NK-92 (cell line): Measurements from ENCODE around the gene CARHSP1.
"Not testable (repeated sequence)": the region's sequence is repeated elsewhere in the genome, so short reads cannot be mapped to it uniquely, and the experiment has no call there.

Source experiments
- DNase-seq: peaks from one replicate; lab custom pipeline; 2025; ENCODE audit not compliant: unreplicated experiment; lab: John Stamatoyannopoulos, UW

The CARHSP1 gene

DNA sequence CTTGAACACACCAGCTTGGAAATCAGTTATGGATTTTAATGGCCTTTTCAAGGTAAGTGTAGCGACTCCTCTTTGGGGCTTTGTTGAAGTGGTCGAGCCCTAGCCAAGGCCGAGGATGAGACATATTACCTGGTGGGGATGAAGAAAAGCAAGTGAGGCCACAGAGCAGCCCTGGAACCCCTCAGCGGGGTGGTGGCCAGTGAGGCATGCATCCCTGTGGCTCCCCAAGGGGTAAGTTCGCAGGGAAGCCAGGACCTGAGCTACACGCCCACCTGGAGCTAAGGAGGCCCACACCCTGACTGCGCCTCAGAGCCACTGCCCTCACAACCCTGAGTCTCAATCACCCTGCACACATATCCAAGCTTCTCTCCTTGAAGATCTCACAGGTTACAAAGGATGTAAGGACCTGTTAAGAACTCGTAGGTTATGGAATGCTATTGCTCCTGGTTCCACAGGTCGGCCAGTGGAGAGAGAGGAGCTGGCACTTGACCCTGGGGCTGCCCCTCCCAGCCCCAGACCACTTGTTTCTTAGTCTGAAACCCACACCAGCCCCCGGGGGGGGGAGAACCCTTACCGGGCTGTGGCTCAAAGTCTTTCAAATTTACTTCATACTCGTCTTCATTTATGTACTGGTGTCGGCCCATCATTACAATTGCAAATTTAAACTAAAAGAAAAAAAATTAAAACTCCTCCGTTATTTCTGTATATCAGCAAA lies 25.3 kb upstream of the CARHSP1 start:
- DNase-seq, result no peak

- DNase-seq, result no peak
These were observed 24.6 kb upstream of the CARHSP1 start for GRCh38 chr16:8893426-8893825.

GRCh38 chr16:8892101-8892575 lies 23.3 kb upstream of the CARHSP1 start:
- no peak for DNase-seq

DNA sequence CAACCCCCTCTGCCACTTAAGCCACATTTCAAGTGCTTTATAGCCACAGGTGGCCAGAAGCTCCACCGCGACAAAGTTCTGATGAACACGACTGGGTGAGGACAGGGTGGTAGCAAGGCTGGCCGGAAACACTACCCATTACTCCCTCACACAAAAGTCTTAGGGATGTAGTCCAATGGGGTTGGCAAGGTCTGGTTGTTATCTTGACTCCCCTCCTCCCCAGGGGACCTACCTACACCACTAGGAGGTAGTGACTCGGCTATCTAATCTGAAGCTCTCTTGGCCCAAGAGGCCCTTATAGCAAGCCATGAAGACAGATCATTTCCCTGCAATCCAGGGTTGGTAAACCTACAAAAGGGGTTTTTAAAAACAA lies 21.7 kb upstream of the CARHSP1 start:
- DNase-seq, result no peak

DNA sequence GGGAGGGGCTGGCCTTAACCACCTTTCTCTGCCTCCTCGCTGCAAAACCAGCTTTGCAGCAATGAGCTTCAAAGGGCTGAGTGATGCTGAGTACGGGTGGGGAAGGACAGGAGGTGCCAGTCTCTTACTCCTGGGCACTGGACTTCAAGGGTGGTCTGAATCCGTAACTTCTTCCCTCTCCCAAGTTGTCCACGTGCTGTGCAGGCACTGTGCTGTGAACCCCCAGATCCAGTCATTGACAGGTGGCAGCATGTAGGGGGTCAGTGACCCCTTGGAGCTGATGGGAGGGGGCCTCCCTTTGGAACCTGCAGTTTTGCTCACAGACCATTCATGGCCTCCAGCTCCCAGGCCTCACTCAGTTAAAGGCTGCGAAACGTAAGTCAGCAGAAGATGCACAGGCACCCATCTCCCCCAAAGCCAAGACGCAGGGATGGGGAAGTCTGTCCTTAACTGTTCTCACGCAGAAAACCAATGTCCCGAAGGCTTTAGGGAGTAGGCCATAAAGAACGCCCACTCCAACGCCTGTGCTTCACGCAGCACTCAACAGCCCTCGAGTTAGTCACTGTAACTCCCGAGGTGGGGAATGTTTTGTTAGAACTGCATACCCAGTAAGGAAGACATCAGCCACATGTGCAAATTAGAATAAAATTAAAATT lies 21.2 kb upstream of the CARHSP1 start:
- no peak for DNase-seq

DNA sequence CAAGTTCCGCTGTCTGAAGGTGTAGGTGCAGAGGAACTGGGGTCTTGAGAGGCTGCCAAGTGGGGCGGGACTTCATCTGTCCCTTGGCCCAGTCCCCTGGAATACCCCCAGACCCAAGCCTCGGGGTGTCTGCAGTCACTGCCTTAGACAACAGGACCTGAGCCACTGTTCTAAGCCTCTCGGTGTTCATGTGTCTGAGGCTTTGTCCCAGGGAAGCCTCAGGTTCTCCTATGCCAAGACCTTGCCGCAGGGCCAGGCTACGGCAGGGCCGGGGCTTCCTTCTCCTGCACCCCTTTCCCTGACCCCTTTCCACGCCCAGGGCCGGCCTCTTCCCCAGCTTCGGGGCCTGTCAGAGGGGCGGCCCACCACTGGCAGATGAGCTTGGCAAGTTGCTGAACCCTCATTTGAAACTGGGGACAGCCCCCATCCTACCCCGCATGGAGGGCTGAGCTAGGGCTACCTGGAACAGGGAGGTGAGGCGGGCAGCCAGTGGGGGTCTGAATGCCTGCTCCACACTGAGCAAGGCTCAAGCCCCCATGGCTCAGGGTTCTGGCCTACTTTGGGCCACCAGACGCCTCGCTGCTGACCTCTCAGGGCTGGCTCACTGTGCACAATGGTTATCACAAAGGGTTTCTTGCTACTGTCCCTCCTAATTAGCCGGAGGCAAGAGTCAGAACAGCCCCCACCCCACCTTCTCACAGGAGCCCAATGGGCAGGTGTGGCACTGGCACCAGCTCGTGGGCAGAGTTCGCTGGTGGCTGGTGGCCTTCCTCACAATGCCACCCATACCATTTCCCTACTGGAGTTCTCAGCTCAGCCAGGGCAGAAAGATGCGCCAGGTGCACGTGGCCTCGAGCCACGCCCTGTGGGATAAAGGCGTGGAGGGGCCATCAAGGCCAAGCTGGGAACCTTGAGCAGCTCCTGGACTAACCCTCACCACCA lies 20.4 kb upstream of the CARHSP1 start:
- no peak for DNase-seq

DNA sequence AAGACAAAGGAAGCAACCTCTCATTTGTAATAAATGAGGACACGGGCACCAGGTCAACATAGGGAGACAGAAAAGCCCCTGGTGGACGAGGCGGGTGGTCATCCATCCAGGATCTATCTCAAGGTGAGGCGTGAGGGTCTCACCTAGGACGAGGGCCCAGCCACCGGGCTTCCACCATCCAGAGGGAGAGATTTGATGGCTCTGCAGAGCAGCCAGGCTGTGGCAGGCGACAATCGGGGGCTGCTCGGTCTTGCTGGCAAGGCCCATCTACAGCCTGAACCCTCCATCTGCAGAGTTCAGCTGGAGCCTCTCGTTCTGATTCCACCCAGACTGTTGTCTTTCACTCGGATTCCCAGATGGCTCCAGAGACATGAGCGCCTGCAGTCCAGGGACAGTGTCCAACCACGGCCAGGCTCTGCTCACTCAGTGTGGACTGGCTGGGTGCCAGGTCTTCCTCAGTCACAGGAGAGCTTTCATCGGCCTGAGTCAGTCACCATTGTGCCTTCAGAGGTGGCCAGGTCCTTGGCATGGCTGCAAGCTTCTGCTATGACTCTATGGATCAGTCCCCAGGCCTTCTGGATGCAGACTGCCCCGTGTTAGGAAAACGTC lies 19.2 kb upstream of the CARHSP1 start:
- DNase-seq, result no peak

- no peak for DNase-seq
These were observed 18.6 kb upstream of the CARHSP1 start for GRCh38 chr16:8887431-8887765.

DNA sequence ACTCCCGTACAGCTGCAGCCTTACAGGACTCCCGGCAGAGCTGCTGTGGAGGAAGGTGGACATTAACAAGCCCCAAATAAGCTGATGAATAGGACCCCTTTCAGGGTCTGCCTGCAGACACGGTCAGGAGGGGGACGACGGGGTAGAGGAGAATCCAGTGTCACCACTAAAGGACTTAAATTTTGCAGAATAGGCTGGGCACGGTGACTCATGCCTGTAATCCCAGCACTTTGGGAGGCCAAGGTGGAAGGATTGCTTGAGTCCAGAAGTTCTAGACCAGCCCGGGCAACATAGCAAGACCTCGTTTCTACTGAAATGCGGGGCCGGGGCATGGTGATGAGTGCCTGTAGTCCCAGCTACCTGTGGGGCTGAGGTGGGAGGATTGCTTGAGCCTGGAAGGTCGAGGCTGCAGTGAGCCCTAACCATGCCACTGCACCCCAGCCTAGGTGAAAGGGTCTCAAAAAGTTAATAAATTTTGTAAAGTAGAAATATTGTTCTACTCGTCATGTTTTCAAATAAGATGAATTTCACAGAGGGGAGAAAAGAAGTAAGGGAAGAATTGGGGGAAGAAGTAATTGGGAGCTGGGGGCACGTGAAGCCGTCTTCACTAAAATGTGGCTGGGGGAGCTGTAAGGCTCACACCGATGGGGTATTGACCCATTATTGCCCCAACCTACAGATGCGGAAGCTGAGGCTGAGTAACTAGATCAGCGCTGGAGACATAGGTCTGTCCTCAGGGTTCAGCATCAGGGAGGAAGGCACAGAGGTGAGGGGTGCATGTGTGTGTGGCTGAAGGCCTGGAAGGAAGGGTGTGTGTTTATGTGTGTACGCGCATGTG lies 18.0 kb upstream of the CARHSP1 start:
- no peak for DNase-seq

DNA sequence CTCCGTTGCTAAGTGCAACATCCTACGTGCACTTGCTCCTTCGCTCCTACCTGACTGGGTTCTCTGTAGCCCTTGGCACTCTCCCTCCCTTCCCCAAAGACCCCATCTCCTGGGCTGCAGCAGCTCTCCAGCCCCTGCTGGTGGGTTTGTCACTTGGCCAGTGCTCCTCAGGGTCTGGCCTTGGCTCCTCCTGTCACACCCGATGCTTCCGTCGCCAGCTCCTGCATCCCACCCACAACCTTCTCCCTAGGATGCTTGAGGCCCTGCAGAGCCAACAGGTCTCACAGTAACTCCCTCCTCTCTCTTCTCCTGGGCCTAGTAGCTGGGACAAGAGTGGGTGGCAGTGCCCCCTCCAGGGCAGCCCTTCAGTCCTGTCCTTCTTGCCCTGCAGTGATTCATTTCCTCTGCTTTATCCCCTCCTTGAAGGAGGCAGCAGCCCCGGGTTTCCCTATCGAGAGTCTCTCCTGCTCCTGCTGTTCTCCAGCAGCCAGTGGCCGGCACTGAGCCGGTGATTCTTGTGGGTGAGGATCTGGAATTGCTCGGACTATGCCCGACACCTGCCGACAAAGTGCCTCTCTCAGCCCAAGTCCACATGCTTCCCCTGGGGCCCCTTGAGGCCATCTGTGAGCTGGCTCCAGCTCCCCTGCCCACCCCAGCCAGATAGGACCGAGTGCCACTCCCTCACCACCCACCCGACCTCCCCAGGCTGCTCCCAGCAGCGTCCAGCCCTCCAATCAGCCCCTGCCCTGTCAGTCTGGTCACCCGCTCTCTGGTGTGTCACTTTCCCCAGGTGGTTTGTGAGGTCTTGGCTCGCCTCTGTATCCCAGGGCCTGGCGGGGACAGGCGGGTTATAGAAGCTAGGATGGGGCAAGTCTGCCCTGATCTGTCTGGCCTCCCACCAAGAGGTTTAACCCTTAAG lies 17.1 kb upstream of the CARHSP1 start:
- no peak for DNase-seq

DNA sequence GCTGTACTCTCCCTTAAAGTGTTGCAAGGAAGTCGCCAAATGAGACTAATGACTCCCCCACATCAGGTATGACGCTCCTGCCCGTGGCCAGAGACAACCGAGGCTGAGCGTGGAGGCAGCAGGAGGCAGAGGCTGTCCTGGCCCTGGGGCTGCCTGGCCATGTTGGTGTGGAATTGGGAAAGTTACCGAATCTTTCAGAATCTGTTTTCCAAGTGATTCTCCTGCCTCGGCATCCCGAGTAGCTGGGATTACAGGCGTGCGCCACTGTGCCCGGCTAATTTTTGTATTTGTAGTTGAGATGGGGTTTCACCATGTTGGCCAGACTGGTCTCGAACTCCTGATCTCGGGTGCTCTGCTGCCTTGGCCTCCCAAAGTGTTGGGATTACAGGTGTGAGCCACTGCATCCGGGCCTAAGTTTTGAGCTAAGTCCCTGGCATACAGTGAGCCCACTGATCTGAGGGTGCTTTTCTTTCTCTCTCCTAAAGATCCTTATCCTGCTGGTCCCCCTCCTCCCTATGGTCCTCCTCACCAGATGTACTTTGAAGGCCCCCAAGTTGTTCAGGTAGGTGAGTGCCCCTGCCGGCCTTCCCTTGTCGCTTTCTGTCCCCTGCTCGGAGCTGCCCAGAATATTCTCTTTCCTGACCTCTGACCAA lies 14.0 kb upstream of the CARHSP1 start:
- DNase-seq, result no peak

GRCh38 chr16:8882041-8882617 lies 13.3 kb upstream of the CARHSP1 start, which contains the start of gene LITAFD:
LITAFD (plus strand) TSS chr16:8882351; CDS start chr16:8884356, 2,005 bp downstream.
- DNase-seq, result no peak

GRCh38 chr16:8880839-8881510 lies 12.2 kb upstream of the CARHSP1 start:
- DNase-seq, result no peak

DNA sequence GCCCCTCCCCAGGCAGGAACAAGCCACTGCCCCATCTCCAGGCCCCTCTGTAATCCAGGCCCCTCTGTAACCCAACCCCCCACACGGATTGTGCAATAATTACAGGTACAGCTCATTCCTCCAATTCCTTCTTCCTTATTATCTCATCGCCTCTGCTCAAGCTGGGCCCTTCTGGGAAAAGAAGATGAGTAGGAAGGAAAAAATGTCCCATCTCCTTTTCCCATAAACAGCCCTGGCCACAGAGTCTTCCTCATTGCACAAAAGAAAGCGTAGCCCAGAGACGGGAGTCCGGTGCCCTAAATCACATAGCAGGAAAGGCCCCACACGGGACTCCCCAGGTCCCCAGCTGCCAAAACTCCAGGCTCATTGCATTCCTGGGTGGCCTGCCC lies 9.7 kb upstream of the CARHSP1 start:
- no peak for DNase-seq

DNA sequence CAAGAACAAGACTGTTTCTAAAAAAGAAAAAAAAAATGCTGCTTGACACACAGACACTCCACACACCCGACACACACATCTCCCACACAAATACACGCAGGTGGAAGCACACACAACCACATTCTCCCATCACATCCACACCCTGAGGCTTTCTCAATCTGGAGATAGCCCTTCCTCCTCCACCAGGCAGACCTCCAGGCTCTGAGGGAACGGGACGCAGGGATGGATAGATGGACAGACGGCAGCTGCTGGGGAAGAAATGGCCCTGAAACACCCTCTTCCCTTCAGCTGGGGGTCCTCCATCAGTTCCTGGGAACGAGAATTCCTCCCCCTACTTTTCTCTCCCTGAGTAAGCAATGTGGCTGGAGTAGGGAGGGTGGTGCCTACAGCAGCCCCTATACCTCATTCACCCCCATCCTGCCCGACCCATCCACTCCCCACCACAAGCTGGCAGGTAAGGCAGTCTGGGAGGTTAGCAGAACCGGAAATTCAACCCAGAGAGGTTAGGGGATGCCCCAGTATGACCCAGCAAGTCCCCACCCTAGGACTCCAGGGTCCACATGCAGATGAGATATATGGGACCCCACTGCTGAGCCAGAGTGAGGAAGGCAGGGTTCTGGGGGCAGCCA lies 9.2 kb upstream of the CARHSP1 start:
- no peak for DNase-seq

- DNase-seq, result not testable (repeated sequence)
These were observed 6.5 kb upstream of the CARHSP1 start for GRCh38 chr16:8875317-8875716.

- no peak for DNase-seq
These were observed 5.6 kb upstream of the CARHSP1 start for GRCh38 chr16:8874388-8874787.

DNA sequence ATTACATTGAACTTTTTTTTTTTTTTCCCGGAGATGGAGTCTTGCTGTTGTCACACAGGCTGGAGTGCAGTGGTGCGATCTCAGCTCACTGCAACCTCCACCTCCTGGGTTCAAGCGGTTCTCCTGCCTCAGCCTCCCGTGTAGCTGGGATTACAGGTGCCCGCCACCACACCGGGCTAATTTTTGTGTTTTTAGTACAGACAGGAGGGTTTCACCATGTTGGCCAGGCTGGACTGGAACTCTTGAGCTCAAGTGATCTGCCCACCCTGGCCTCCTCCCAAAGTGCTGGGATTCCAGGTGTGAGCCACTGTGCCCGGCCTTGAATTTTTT lies 5.0 kb upstream of the CARHSP1 start:
- not testable (repeated sequence) for DNase-seq
